H54 (cell line): ENCODE results near the gene MFF.

Source experiments
- DNase-seq: peaks from one replicate; pipeline ENCODE4 v3.0.0; 2011; ENCODE audit warnings: low spot score, mixed read lengths; ENCODE audit not compliant: insufficient read length
- FAIRE-seq: peaks from 3 replicates; lab custom pipeline; 2011; peaks lifted over from hg19 to GRCh38; lab: Jason Lieb, UNC
- POLR2A ChIP-seq: IDR thresholded peaks from 2 replicates; pipeline ENCODE4 v1.6.1; 2011; ENCODE audit warnings: low read depth, mild to moderate bottlenecking, low read length

The MFF gene, protein sequence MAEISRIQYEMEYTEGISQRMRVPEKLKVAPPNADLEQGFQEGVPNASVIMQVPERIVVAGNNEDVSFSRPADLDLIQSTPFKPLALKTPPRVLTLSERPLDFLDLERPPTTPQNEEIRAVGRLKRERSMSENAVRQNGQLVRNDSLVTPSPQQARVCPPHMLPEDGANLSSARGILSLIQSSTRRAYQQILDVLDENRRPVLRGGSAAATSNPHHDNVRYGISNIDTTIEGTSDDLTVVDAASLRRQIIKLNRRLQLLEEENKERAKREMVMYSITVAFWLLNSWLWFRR

DNA sequence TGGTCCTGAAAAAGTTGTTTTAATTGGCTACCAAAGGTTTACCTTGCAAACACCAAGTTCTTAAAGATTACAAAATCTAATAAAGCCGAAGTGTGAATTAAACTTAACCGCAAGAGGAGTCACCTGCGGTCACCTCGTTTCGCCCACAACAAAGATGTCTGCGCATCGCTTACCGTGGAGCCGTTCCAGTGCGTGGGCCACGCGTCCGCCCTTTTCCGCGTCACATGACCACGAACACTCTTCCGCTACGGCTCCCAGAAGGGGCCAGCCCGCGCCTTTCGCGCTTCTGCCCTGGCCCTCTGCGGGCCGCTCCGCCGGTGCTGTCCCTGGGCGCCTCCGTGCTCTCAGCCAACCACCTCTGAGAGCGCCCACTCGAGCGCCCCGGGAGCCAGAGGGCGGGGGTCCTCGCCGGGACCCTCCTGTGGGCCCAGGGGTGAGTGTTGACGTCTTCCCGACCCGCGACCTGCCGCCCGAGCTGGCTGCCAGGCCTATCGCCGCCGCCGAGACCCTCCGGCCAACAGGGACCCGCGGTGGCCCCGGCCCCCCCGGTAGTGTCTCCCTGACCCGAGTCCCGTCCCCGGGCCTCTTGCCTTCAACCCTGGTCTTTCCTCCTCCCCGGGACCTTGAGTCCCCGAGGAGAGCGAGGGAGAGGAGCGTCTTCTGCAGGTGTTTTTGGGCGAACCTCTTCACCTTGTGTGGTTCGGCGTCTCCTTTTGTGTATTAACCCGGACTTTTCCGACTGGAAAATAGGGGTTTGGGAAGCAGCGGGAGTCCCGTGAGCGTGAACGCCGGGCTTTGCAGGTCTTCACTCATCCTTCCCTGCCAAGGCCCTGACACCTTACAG is at the start of gene MFF:
TSS of gene MFF (plus strand) at position 257 of the 844 bp plus-strand sequence. CDS start 5,415 bp downstream, outside the sequence.
- FAIRE-seq, result peak; percentile 98
- TF ChIP-seq POLR2A, result peak; percentile 73
- peak; percentile 79 for DNase-seq

DNA sequence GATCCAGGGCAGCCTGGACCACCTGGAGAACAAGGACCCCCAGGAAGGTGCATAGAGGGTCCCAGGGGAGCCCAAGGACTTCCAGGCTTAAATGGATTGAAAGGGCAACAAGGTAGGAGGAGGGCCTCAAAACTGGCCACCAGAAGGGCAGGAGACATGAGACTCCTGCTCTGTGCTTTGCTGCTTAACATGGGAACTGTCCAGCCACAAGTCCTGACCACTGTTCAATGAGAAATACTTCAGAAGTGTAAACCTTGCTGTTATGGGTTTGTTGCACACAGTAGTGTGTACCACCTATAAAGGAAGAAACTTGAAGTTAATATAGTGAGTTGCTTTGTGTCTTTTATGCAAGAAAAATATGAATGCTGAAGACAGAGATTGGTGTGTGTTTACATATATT is 44.2 kb upstream of the MFF start:
- no peak for TF ChIP-seq POLR2A
- DNase-seq (no peak), FAIRE-seq (no peak)

DNA sequence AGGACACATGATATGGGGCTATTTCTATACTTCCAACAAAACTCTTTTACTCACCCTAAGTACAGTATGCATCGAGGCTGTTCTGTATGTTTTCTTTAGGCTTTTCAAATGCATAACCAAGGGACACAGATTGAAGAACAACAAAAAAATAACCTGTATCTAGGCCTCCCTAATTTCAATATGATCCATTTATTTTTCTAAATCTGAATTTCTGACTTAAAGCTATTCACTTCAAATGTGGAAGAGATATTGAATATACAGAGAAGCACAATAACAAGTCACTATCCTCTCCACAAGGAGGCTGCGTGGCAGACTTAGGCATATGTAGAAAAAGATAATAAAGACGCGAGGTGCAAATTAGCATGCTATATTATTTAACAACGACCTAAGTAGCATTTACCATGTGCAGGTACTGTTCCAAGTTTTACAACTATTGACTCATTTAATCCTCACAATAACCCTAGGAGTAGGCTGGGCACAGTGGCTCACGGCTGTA is 39.3 kb upstream of the MFF start:
- DNase-seq, result no peak
- TF ChIP-seq POLR2A, result no peak
- no peak for FAIRE-seq

DNA sequence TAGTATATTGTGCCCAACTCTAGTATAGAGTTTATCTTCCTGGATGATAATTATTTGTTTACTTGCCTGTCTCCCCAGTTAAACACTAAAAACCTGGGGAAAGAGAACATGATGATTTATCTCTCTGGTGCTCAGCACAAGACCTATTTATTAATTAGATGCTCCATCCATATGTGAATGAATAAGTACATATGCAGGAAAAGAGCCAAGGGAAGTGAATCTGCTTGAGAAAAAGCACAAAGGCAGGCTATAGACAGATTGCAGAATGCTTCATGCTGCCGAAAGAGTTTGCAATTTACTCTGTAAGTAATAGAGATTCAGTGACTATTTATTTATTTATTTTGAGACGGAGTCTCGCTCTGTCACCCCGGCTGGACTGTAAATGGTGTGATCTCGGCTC is 37.3 kb upstream of the MFF start:
- DNase-seq (no peak), FAIRE-seq (no peak)
- TF ChIP-seq POLR2A, result no peak

DNA sequence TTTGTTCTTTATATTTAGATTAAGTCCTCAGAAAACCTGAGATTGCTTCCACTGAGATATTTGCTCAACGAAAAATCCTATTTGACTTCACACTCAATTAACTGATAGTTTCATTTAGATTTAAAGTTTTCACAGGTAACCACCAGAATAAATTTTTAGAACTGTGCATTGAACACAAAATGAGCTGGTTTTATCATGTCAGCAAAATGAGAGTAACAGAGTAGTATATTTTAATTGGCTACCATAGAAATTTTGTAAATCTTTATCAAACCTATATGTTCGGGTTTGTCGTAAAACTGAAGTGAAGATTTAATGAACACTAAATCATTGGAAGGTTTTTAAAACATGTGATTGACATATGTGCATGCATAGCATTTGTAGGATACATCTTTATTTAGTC is 32.7 kb upstream of the MFF start:
- no peak for TF ChIP-seq POLR2A
- no peak for FAIRE-seq
- no peak for DNase-seq

DNA sequence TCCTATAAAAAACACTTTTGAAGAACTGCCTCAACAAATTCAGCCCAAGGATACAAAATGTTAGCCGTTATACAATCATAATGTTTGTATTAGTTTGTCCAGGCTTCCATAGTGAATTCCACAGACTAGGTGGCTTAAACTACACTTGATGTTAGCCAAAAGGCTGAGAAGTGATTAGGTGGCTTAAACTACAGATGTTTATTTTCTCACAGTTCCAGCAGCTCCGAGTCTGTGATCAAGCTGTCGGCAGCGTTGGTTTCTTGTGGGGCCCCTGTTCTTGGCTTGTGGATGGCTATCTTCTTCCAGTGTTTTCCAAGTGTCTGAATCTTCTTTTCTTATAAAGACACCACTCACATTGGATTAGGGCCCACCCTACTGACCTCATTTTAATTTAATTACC is 31.5 kb upstream of the MFF start:
- FAIRE-seq, result no peak
- TF ChIP-seq POLR2A, result no peak
- no peak for DNase-seq

DNA sequence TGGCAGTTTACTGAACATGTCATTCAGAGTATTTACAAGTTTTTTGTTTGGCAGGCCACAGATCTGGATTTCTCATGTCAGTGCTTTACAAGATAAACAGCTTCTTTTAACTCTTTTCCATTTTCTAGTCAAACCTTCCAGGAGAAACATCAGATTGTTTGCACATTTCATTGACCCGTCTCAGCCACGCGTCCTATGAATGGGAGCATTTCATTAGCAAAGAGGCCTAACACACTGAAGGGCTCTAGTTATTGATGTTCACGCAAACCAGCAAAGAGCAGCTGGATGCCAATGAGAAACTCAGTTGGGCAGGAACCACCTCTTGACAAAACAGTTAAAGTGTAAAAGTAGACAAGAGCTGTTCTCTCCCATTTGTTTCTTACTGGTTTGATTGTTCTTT is 29.2 kb upstream of the MFF start:
- no peak for TF ChIP-seq POLR2A
- DNase-seq, result no peak
- no peak for FAIRE-seq

DNA sequence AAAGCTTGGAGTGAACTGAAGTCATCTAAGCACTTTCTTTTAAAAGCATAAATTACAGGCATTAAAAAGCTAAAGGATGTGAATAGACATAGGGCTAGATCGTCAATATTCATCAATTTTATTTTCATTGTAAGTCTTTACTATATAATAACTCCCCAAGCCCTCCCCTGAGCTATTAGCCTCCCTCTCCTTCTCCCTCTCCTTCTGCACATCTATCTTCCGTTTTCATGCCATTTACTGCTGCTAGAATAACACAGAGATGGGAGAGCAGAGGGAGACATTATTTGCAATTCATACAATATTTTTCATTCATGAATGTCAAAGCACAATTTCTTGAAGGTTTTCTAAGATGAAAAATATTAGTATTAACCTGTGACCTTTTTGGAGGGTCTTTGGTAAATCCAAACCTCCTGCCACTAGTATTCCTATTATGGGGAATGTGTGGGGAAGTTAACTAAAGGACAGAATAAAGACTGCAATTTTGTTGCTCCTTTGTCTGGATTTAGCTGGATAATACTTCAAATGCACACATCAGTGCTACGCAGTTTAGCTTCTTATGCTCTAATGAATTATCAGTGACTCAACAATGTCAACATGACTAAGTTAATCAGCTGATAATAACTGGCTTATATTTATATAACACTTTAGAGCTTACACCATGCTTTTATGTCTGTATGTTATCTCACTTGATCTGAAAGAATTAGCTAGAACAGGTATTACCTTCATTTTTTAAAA is 28.2 kb upstream of the MFF start:
- TF ChIP-seq POLR2A, result no peak
- FAIRE-seq (no peak), DNase-seq (no peak)

DNA sequence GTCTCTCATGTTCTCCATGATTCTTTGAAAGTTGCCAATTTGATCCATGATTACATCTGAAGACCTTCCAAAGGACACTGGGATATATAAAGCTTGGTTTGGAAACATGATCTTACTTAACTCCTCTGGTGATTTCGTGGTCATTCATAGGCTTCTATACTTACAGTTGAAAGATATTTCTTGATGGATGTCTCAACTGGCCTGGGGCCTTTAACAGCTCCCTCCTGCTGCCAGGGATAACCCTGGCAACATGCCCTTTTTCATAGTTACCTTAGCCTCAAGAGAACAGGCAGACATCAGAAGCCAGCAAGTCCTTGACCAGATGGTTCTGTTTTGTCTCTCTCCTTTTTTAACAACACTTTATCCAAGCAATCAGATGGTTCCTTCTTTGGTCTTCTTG is 23.5 kb upstream of the MFF start:
- no peak for TF ChIP-seq POLR2A
- FAIRE-seq, result no peak
- DNase-seq, result no peak

DNA sequence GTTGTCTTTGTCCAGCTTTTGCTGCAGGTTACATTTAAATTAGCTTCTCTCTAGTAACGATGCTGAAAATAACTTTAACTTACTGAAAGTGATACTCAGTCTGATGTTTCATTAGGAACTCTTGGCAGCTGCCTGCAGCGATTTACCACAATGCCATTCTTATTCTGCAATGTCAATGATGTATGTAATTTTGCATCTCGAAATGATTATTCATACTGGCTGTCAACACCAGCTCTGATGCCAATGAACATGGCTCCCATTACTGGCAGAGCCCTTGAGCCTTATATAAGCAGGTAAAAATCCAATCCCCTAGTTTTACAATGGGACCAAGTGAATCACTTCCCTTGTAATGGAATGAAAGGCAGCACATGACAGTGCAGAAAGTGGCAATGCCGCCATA is 16.3 kb upstream of the MFF start:
- DNase-seq, result no peak
- no peak for FAIRE-seq
- TF ChIP-seq POLR2A, result no peak

DNA sequence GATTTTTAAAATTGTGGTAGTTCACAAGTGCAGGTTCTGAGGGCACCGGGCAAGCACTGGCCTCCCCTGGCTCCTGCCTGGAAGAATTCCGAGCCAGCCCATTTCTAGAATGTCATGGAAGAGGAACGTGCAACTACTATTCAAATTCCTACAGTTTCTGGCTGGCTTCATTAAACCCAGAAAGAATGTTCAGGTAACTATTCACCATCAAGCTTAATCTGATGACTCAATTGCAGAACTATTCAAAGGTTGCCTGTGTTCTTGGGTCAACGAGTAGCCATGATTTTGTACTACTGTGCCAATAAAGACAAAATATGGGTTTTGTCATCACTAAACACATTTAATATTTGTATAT is 14.3 kb upstream of the MFF start:
- TF ChIP-seq POLR2A, result no peak
- DNase-seq (no peak), FAIRE-seq (no peak)

DNA sequence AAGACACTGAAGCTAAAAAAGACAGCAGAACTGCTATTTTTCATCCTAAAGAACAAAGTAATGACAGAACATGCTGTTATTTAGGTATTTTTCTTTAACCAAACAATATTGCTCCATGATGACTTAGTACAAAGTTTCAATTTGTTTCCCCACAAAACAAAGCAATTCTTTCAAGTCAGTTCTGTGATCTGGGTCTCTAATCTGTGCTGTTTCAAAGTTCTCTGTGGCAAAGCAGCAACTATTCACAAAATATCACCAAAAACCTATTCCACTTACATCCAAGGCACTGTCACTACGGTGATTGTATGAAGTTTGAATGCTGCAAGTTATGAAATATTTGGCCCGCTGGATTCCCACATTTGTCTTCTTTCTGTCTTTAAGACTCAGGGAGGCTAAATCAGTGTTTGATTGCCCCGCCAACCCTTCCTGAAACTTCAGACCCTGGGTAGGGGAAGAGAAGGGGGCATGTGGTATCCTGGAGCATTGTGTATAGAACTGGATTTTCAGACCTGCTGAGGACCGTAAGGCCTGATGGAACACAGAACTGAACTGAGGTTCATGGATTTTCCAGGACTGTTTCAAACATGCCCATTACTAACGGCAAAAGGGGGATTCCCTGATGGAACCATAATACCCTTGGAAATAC is 13.1 kb upstream of the MFF start:
- FAIRE-seq (no peak), DNase-seq (no peak)

DNA sequence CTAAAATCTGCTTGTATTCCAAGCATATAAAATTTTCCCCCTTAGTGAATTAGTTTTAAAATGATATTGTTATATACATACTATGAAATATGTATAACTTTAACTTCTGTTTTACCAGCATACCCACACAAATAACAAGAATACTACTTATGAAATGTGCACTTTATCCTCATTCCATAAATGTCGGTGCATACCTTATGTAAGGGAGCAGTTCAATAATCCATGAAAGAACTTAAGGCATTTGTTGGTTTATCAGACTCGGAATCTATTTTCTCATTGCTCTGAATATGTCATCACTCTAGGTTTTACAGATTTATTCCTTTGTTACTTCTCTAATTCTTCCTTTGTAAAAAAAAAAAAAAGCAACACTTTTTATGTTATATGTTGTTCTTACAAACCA is 12.5 kb upstream of the MFF start:
- TF ChIP-seq POLR2A, result no peak
- DNase-seq, result no peak
- FAIRE-seq, result no peak

More for the DNA sequence above, 13.1 kb upstream of the MFF start:
- TF ChIP-seq POLR2A, result no peak

DNA sequence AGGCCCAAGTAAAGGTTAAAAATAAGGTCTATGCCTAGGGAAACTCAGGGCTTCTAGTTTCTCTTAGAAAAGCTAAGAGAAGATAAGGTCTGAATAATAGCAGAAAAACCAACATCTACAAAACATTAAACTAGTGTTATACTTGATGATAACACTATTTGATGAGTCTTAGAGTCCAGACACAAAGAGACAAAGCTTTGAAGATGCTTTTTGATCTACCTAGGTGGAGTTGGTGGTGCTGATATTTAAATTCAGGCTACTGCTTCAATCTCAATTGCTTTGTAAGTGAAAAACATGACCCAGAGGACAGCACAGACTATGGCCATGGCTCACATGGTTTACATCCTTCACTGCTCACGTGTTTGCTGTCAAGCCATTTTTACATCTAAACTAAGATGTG is 11.7 kb upstream of the MFF start:
- TF ChIP-seq POLR2A, result no peak
- no peak for FAIRE-seq
- DNase-seq, result no peak
